ENCODE measurements around the gene ILF2.

The ILF2 gene

DNA sequence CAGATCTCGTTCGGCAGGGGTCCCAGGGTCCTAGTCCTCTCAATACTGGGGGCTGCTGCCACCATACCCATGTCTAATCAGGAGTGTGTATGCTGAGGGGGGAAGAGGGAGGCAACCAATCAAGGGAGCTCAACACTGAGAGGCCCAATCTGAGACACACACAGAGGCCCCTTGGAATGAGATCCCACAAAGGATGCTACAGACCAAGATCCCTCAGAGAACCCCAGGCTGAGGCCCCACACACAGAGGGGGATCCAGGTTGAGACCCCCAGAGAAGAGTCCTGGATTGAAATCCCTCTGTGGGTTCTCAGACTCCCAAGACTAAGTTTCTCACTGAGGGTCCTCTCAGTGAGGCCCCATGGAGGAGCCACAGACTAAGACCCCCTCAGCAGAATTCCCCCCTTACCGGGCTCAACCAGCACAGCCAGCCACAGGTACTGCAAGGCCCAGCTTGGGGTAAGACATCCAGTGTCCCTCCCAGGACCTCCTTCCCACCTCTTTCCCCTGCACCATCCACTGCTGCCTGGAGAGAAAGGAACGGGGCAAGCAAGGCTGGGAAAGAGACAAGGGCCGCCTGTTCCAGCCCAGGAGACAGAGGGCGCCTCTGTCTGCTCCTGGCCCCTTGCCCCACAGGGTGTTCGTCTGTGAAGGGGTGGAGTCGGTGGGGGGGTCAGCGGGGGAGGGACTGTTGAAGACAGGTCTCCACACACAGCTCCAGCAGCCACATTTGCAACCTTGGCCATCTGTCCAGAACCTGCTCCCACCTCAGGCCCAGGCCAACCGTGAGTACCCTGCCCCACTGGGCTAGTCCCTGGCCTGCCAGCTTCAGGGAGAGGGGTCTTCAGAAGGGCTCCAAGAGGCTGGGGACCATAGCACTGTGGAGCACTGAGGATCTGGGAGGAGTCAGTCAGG lies 42.8 kb downstream of the ILF2 start, which contains the start of gene S100A1:
TSS of gene S100A1 (plus strand) at position 720 of the 912 bp plus-strand sequence. CDS start 2,088 bp downstream, outside the sequence.
- H2BK5ac ChIP-seq (ENCODE audit: low read length) = no peak within 1 kb of the TSS
- no peaks in the 10 kb centered on the region for H3K79me1 ChIP-seq (ENCODE audit: low read length)
- H3K27me3 ChIP-seq (ENCODE audit: insufficient read depth, low read length, poor library complexity) = no peaks in the 10 kb centered on the region
- no peak within 1 kb of the TSS for H3K23ac ChIP-seq (ENCODE audit: low read length)
- H4K8ac ChIP-seq (ENCODE audit: low read depth, low read length) = no peak within 1 kb of the TSS
- peak within 1 kb of the TSS; percentile 82 for H3K4me2 ChIP-seq (ENCODE audit: low read length)
- no peaks in the 10 kb centered on the region for H3K36me3 ChIP-seq (ENCODE audit: control insufficient read depth, insufficient read depth, low read length)
- no peaks in the 10 kb centered on the region for H3K79me2 ChIP-seq (ENCODE audit: control insufficient read depth, insufficient read depth, low read length)
- peak within 1 kb of the TSS; percentile 89 for H3K56ac ChIP-seq (ENCODE audit: low read length)
- H3K18ac ChIP-seq (ENCODE audit: low read length) = peak within 1 kb of the TSS; percentile 88
- H2AK5ac ChIP-seq (ENCODE audit: low read length) = no peak within 1 kb of the TSS
- no peak within 1 kb of the TSS for H2BK15ac ChIP-seq (replicated peaks; ENCODE audit: low read depth)
- WGBS (ENCODE audit: extremely low coverage, insufficient coverage, low lambda C conversion rate) = no CpG with 5 or more reads among the region's 10 CpGs
- peak within 1 kb of the TSS; percentile 40 for H3K4me3 ChIP-seq (ENCODE audit: low read length)
- H3K4me1 ChIP-seq (ENCODE audit: control insufficient read depth, low read depth, low read length) = peaks cover 2% of the 10 kb centered on the region
- H2BK120ac ChIP-seq (ENCODE audit: low read depth, low read length) = no peak within 1 kb of the TSS
- H3K27ac ChIP-seq (ENCODE audit: low read depth, low read length) = peak within 1 kb of the TSS; percentile 69
- peak within 1 kb of the TSS; percentile 83 for H3K9ac ChIP-seq (ENCODE audit: low read length)
- H3K4ac ChIP-seq (ENCODE audit: low read depth, low read length) = peak within 1 kb of the TSS; percentile 47
- no peak within 1 kb of the TSS for H4K5ac ChIP-seq (ENCODE audit: low read length)
- DNase-seq = peak; percentile 35

DNA sequence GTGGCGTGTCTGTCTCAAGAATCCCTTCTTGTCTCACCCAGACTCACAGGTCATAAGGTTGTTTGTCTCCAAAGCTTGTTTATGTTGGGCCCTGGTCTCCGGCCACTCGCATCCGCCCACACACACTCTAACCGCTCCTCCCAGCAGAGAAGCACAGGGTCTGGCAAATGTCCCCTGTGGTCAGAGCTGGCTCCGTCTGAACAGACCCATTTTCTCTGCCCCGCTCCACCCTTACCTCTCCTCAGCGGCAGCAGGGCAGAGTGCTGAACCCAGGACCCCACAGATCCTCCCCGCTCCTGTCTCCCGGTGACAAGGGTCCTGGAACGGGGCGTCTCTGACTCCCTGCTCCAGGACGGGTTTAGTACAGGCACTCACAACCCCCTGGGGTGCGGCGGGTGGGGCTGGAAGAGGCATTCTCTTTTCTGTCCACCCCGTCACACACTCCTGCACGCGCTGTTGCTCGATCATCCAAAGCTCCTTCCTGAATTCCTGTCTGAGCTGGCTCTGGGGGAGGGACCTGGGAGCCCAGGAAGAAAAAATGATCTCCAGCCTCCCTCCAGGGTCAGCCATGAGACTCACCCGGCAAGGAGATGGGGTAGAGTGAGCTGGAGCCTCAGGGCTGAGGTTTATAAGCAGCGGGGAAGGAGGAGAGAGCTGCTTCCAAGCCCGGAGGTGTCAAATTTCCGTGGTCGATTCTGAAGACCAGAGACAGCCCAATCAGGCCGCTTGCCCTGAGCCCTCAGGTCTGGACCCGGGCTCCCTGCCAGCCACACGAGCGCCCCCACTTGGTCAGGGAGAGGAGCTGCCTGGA lies 43.7 kb downstream of the ILF2 start, which contains the start of gene S100A13:
TSS of gene S100A13 (minus strand) at position 602 of the 811 bp plus-strand sequence. CDS start 1,033 bp downstream, outside the sequence.
- H2BK120ac ChIP-seq (ENCODE audit: low read depth, low read length) = no peak within 1 kb of the TSS
- DNase-seq = peak; percentile 99
- no peak within 1 kb of the TSS for H2BK15ac ChIP-seq (replicated peaks; ENCODE audit: low read depth)
- no peaks in the 10 kb centered on the region for H3K27me3 ChIP-seq (ENCODE audit: insufficient read depth, low read length, poor library complexity)
- no peak within 1 kb of the TSS for H4K8ac ChIP-seq (ENCODE audit: low read depth, low read length)
- peak within 1 kb of the TSS; percentile 47 for H3K4ac ChIP-seq (ENCODE audit: low read depth, low read length)
- no peaks in the 10 kb centered on the region for H3K79me2 ChIP-seq (ENCODE audit: control insufficient read depth, insufficient read depth, low read length)
- no peaks in the 10 kb centered on the region for H3K36me3 ChIP-seq (ENCODE audit: control insufficient read depth, insufficient read depth, low read length)
- peak within 1 kb of the TSS; percentile 69 for H3K27ac ChIP-seq (ENCODE audit: low read depth, low read length)
- peak within 1 kb of the TSS; percentile 40 for H3K4me3 ChIP-seq (ENCODE audit: low read length)
- H3K56ac ChIP-seq (ENCODE audit: low read length) = peak within 1 kb of the TSS; percentile 89
- H3K23ac ChIP-seq (ENCODE audit: low read length) = no peak within 1 kb of the TSS
- peak within 1 kb of the TSS; percentile 83 for H3K9ac ChIP-seq (ENCODE audit: low read length)
- H3K4me2 ChIP-seq (ENCODE audit: low read length) = peak within 1 kb of the TSS; percentile 82
- no peaks in the 10 kb centered on the region for H3K79me1 ChIP-seq (ENCODE audit: low read length)
- H2AK5ac ChIP-seq (ENCODE audit: low read length) = no peak within 1 kb of the TSS
- peak within 1 kb of the TSS; percentile 88 for H3K18ac ChIP-seq (ENCODE audit: low read length)
- H2BK5ac ChIP-seq (ENCODE audit: low read length) = peak within 1 kb of the TSS; percentile 33
- H4K5ac ChIP-seq (ENCODE audit: low read length) = no peak within 1 kb of the TSS
- WGBS (ENCODE audit: extremely low coverage, insufficient coverage, low lambda C conversion rate) = no CpG with 5 or more reads among the region's 28 CpGs
- peaks cover 2% of the 10 kb centered on the region for H3K4me1 ChIP-seq (ENCODE audit: control insufficient read depth, low read depth, low read length)

DNA sequence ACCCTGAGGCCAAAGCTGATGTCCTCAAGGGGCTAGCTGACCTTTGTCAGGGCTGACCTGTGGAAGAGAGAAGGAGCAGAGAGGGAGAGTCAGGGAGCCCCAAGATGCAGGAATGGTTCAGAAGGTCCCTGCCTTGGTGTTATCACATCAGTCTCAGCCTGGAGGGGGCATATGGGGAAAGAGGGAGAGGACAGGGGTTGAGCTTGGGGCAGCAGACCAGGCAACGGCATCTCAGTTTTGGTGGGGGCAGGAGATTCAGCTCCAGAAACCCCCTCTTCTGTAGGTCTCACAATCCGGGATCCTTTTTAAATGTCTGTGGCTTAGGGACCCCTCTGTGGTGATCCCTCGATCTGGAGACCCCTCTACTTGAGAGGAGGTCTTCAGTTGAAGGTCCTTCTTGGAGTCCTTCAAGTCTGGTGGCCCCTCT lies 44.3 kb downstream of the ILF2 start:
- H2BK15ac ChIP-seq (replicated peaks; ENCODE audit: low read depth) = no peak overlapping the region
- no peak overlapping the region for H3K18ac ChIP-seq (ENCODE audit: low read length)
- H2BK5ac ChIP-seq (ENCODE audit: low read length) = no peak overlapping the region
- peak overlapping the region; percentile 83 for H3K9ac ChIP-seq (ENCODE audit: low read length)
- no peak for DNase-seq
- no peaks in the 10 kb centered on the region for H3K79me1 ChIP-seq (ENCODE audit: low read length)
- H4K5ac ChIP-seq (ENCODE audit: low read length) = no peak overlapping the region
- no peak overlapping the region for H3K27ac ChIP-seq (ENCODE audit: low read depth, low read length)
- H3K23ac ChIP-seq (ENCODE audit: low read length) = no peak overlapping the region
- no peaks in the 10 kb centered on the region for H3K27me3 ChIP-seq (ENCODE audit: insufficient read depth, low read length, poor library complexity)
- H3K4me2 ChIP-seq (ENCODE audit: low read length) = no peak overlapping the region
- H4K8ac ChIP-seq (ENCODE audit: low read depth, low read length) = no peak overlapping the region
- H3K4me1 ChIP-seq (ENCODE audit: control insufficient read depth, low read depth, low read length) = peaks cover 2% of the 10 kb centered on the region
- H2AK5ac ChIP-seq (ENCODE audit: low read length) = no peak overlapping the region
- no peak overlapping the region for H3K4me3 ChIP-seq (ENCODE audit: low read length)
- H3K56ac ChIP-seq (ENCODE audit: low read length) = peak overlapping the region; percentile 89
- no peak overlapping the region for H3K4ac ChIP-seq (ENCODE audit: low read depth, low read length)
- no peak overlapping the region for H2BK120ac ChIP-seq (ENCODE audit: low read depth, low read length)
- no peaks in the 10 kb centered on the region for H3K79me2 ChIP-seq (ENCODE audit: control insufficient read depth, insufficient read depth, low read length)
- H3K36me3 ChIP-seq (ENCODE audit: control insufficient read depth, insufficient read depth, low read length) = no peaks in the 10 kb centered on the region
- no CpG with 5 or more reads among the region's 3 CpGs for WGBS (ENCODE audit: extremely low coverage, insufficient coverage, low lambda C conversion rate)

DNA sequence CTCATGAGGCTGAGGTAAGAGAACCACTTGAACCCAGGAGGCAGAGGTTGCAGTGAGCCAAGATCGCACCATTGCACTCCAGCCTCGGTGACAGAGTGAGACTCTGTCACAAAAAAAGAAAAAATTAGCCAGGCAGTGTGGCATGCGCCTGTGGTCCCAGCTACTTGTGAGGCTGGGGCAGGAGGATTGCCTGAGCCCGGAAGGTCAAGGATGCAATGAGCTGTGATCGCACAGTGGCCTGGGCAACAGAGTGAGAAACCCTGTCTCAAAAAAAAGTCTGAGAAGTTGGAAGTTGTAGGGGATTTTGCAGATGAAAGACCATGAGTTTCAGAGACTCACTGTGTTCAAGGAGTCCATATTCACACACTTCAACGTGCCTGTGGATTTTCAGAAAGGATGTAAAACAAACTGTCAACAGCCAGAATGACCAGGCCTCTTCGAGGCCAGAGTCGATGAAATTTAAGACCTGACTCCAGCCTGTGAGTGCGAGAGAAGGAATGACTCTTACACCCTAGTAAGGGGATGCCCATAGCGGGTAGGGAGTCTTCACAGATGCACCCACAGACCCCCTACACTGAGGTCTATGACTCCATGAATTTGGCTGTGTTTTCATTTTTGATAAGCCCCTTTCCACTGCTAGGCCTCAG lies 45.7 kb downstream of the ILF2 start:
- Histone ChIP-seq H3K4me2 (ENCODE audit: low read length) (no peak overlapping the region), H2BK120ac (ENCODE audit: low read depth, low read length) (no peak overlapping the region), H2BK15ac (replicated peaks; ENCODE audit: low read depth) (no peak overlapping the region), H3K23ac (ENCODE audit: low read length) (no peak overlapping the region), H3K4me3 (ENCODE audit: low read length) (no peak overlapping the region), H3K27ac (ENCODE audit: low read depth, low read length) (no peak overlapping the region), H3K79me1 (ENCODE audit: low read length) (no peaks in the 10 kb centered on the region), H3K4me1 (ENCODE audit: control insufficient read depth, low read depth, low read length) (peaks cover 2% of the 10 kb centered on the region), H3K79me2 (ENCODE audit: control insufficient read depth, insufficient read depth, low read length) (no peaks in the 10 kb centered on the region), H3K36me3 (ENCODE audit: control insufficient read depth, insufficient read depth, low read length) (no peaks in the 10 kb centered on the region), H2AK5ac (ENCODE audit: low read length) (no peak overlapping the region), H4K5ac (ENCODE audit: low read length) (no peak overlapping the region), H3K9ac (ENCODE audit: low read length) (no peak overlapping the region), H3K4ac (ENCODE audit: low read depth, low read length) (no peak overlapping the region), H4K8ac (ENCODE audit: low read depth, low read length) (no peak overlapping the region), H2BK5ac (ENCODE audit: low read length) (no peak overlapping the region), H3K18ac (ENCODE audit: low read length) (no peak overlapping the region), H3K56ac (ENCODE audit: low read length) (no peak overlapping the region), H3K27me3 (ENCODE audit: insufficient read depth, low read length, poor library complexity) (no peaks in the 10 kb centered on the region)
- no peak for DNase-seq
- WGBS (ENCODE audit: extremely low coverage, insufficient coverage, low lambda C conversion rate) = no CpG with 5 or more reads among the region's 10 CpGs

DNA sequence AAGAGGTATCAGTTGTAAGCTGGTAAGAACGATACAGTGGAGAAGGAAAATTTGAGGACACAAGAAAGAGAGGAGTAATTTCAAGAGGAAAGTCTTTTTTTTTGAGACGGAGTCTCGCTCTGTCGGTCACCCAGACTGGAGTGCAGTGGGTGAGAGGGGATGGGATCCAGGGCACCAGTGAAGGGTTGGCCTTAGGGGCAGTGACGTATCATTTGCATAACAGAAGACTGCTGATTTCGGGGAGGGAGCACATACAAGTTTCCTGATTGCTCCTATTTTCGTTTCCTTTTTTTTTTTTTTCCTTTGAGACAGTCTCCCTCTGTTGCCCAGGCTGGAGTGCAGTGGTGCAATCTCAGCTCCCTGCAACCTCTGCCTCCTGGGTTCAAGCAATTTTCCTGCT lies 47.7 kb downstream of the ILF2 start:
- no peak for DNase-seq
- H3K79me1 ChIP-seq (ENCODE audit: low read length) = no peaks in the 10 kb centered on the region
- WGBS (ENCODE audit: extremely low coverage, insufficient coverage, low lambda C conversion rate) = no CpG with 5 or more reads among the region's 7 CpGs

More for the DNA sequence above, 47.7 kb downstream of the ILF2 start:
- no peak overlapping the region for H2BK5ac ChIP-seq (ENCODE audit: low read length)
- H3K27me3 ChIP-seq (ENCODE audit: insufficient read depth, low read length, poor library complexity) = no peaks in the 10 kb centered on the region
- H3K4me3 ChIP-seq (ENCODE audit: low read length) = no peak overlapping the region
- no peak overlapping the region for H2BK120ac ChIP-seq (ENCODE audit: low read depth, low read length)
- peaks cover 2% of the 10 kb centered on the region for H3K4me1 ChIP-seq (ENCODE audit: control insufficient read depth, low read depth, low read length)
- no peak overlapping the region for H3K56ac ChIP-seq (ENCODE audit: low read length)
- no peak overlapping the region for H3K18ac ChIP-seq (ENCODE audit: low read length)
- no peak overlapping the region for H3K27ac ChIP-seq (ENCODE audit: low read depth, low read length)
- no peak overlapping the region for H3K4me2 ChIP-seq (ENCODE audit: low read length)
- no peak overlapping the region for H4K5ac ChIP-seq (ENCODE audit: low read length)
- no peak overlapping the region for H3K9ac ChIP-seq (ENCODE audit: low read length)
- H3K79me2 ChIP-seq (ENCODE audit: control insufficient read depth, insufficient read depth, low read length) = no peaks in the 10 kb centered on the region
- H3K4ac ChIP-seq (ENCODE audit: low read depth, low read length) = no peak overlapping the region
- H4K8ac ChIP-seq (ENCODE audit: low read depth, low read length) = no peak overlapping the region
- no peaks in the 10 kb centered on the region for H3K36me3 ChIP-seq (ENCODE audit: control insufficient read depth, insufficient read depth, low read length)
- H2BK15ac ChIP-seq (replicated peaks; ENCODE audit: low read depth) = no peak overlapping the region
- no peak overlapping the region for H2AK5ac ChIP-seq (ENCODE audit: low read length)
- H3K23ac ChIP-seq (ENCODE audit: low read length) = no peak overlapping the region

Data from mesendoderm (in vitro differentiated cells).